ENCODE results near the gene NISCH. TPM values are rescaled to one million over a fixed set of nuclear protein-coding genes. Genes with fewer than 3 reads are reported as not detected.

Gene NISCH
- total and polyA plus RNA-seq, 2 of the 8 experiments (the other 6 are each of a cell fraction or from before 2014, with no cell fraction given): 71.2 to 71.9 TPM

DNA sequence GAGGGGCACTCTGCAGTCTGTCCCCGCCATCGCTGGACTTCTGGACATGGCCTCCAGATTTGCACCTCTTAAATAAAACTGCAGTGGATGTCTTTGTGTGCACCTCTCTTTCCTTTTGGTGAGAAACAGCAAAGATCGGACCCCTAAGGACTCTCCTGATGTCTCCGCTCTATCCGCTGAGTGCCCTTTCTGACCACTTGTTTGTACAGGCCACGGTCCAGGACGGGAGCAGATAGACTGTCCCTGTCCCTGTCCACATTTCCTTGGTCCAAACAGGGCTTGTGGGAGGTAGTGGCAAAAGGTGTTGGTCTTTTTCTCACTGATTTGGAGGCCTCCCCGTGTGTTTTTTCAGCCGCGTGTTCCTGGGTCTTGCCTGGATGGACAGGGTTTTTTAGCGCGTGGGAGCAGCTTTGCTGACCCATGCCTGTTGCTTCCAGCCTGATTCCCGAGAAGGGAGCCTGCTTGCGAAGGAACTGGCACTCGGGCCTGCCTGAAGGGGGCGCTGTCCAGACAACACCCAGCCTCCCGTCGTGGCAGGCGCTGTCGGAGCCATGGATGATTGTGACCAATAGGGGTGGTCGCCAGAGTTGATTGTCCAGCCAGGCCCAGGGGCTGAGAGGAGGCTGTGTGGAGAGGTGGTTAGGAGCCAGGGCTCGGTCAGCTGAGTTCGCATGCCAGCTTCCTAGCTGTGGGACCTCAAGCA, 26.6 kb downstream of the NISCH start (continued):
- TF ChIP-seq, protein P1, sequence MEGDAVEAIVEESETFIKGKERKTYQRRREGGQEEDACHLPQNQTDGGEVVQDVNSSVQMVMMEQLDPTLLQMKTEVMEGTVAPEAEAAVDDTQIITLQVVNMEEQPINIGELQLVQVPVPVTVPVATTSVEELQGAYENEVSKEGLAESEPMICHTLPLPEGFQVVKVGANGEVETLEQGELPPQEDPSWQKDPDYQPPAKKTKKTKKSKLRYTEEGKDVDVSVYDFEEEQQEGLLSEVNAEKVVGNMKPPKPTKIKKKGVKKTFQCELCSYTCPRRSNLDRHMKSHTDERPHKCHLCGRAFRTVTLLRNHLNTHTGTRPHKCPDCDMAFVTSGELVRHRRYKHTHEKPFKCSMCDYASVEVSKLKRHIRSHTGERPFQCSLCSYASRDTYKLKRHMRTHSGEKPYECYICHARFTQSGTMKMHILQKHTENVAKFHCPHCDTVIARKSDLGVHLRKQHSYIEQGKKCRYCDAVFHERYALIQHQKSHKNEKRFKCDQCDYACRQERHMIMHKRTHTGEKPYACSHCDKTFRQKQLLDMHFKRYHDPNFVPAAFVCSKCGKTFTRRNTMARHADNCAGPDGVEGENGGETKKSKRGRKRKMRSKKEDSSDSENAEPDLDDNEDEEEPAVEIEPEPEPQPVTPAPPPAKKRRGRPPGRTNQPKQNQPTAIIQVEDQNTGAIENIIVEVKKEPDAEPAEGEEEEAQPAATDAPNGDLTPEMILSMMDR (IDR thresholded peaks at IDR 0.05; ENCODE audit: control extremely low read depth in 1 of 3, insufficient read depth in 1 of 3, low read depth in 1 of 3, low read length in 3 of 3): peak in 2 of 3 experiments; percentile 82 to 98; a peak in 3 of 4 replicates
- TF ChIP-seq BCL11A (IDR thresholded peaks at IDR 0.05; ENCODE audit: low read depth in 2 of 2, low read length in 2 of 2) (no peak), CEBPB (IDR thresholded peaks at IDR 0.05; ENCODE audit: low read depth, low read length) (no peak), SIN3A (conservative IDR thresholded peaks at IDR 0.05 in 1 of 2, IDR thresholded peaks at IDR 0.05 in 1 of 2; ENCODE audit: low read depth in 1 of 2, low read length in 2 of 2) (peak in 1 of 2 experiments; percentile 50; a peak in 1 of 4 replicates), POLR2AphosphoS5 (IDR thresholded peaks at IDR 0.05; ENCODE audit: low read depth, low read length) (0 out of 2 replicates have a peak, but pooled peaks have one; percentile 21), GABPA (IDR thresholded peaks at IDR 0.05; ENCODE audit: borderline replicate concordance, insufficient read depth, low read length) (0 out of 2 replicates have a peak, but pooled peaks have one; percentile 65), RBBP5 (IDR thresholded peaks at IDR 0.05; ENCODE audit: borderline replicate concordance, low read depth, low read length) (no peak), TCF12 (IDR thresholded peaks at IDR 0.05; ENCODE audit: low read depth, low read length) (no peak), SIX5 (IDR thresholded peaks at IDR 0.05; ENCODE audit: low read depth, low read length) (no peak), TAF7 (optimal IDR thresholded peaks at IDR 0.05; ENCODE audit: borderline replicate concordance, low read depth, low read length) (no peak), FOSL1 (IDR thresholded peaks at IDR 0.05; ENCODE audit: insufficient read depth, low read depth, low read length) (no peak), CBX8 (IDR thresholded peaks at IDR 0.05; ENCODE audit: borderline replicate concordance, low read depth, low read length) (no peak), NRF1 (IDR thresholded peaks at IDR 0.05; ENCODE audit: low read depth, low read length) (no peak), MAFK (IDR thresholded peaks at IDR 0.05; ENCODE audit: low read depth, low read length) (no peak), YY1 (IDR thresholded peaks at IDR 0.05; ENCODE audit: low read depth, low read length) (no peak), EZH2 (IDR thresholded peaks at IDR 0.05; ENCODE audit: low read depth, low read length, severe bottlenecking) (no peak), JUN (IDR thresholded peaks at IDR 0.05; ENCODE audit: low read depth, low read length) (no peak), PHF8 (conservative IDR thresholded peaks at IDR 0.05; ENCODE audit: low read depth, low read length) (no peak), NANOG (IDR thresholded peaks at IDR 0.05; ENCODE audit: insufficient read depth, low read depth, low read length, poor library complexity, severe bottlenecking) (peak; percentile 25), SIRT6 (IDR thresholded peaks at IDR 0.05; ENCODE audit: low read length) (no peak)
- TF ChIP-seq, protein P2, sequence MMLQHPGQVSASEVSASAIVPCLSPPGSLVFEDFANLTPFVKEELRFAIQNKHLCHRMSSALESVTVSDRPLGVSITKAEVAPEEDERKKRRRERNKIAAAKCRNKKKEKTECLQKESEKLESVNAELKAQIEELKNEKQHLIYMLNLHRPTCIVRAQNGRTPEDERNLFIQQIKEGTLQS (IDR thresholded peaks at IDR 0.05; ENCODE audit: insufficient read depth, low read depth, low read length): no peak

All from H1 (cell line).